ENCODE measurements around the gene PCDHGB4.
"Not testable (repeated sequence)": the region's sequence is repeated elsewhere in the genome, so short reads cannot be mapped to it uniquely, and the experiment has no call there.

Gene PCDHGB4

GRCh38 chr5:141407790-141408505 is 20.4 kb downstream of the PCDHGB4 start, which contains the start of gene PCDHGB6:
Gene PCDHGB6 (plus strand): TSS chr5:141408021. CDS start chr5:141408203, 182 bp downstream.
- Histone ChIP-seq H3K27ac (ENCODE audit: low read depth, low read length, severe bottlenecking) (peak within 1 kb of the TSS; percentile 72), H3K9me3 (ENCODE audit: control insufficient read depth, low read length) (peaks cover 25% of the 10 kb centered on the region), H3K4me3 (ENCODE audit: extremely low read depth, insufficient read depth, low read length, poor library complexity, severe bottlenecking) (peak within 1 kb of the TSS; percentile 47), H3K36me3 (ENCODE audit: control insufficient read depth, insufficient read depth, low read length) (peaks cover 13% of the 10 kb centered on the region)
- 27 to 37% methylated on average over 32 to 34 of the region's 51 CpGs for WGBS, 2 experiments (ENCODE audit: insufficient coverage in 2 of 2)
- H3K4me1 ChIP-seq (ENCODE audit: control insufficient read depth, insufficient read depth, low read length, poor library complexity, severe bottlenecking) = not testable (repeated sequence)

GRCh38 chr5:141409598-141410306 is 22.3 kb downstream of the PCDHGB4 start:
- H3K4me1 ChIP-seq (ENCODE audit: control insufficient read depth, insufficient read depth, low read length, poor library complexity, severe bottlenecking) = no peaks in the 10 kb centered on the region
- 96 to 98% methylated on average over 61 to 64 of the region's 64 CpGs for WGBS, 2 experiments (ENCODE audit: insufficient coverage in 2 of 2)
- H3K27ac ChIP-seq (ENCODE audit: low read depth, low read length, severe bottlenecking) = no peak overlapping the region
- no peak overlapping the region for H3K4me3 ChIP-seq (ENCODE audit: extremely low read depth, insufficient read depth, low read length, poor library complexity, severe bottlenecking)
- H3K9me3 ChIP-seq (ENCODE audit: control insufficient read depth, low read length) = peaks cover 37% of the 10 kb centered on the region
- H3K36me3 ChIP-seq (ENCODE audit: control insufficient read depth, insufficient read depth, low read length) = peaks cover 31% of the 10 kb centered on the region

DNA sequence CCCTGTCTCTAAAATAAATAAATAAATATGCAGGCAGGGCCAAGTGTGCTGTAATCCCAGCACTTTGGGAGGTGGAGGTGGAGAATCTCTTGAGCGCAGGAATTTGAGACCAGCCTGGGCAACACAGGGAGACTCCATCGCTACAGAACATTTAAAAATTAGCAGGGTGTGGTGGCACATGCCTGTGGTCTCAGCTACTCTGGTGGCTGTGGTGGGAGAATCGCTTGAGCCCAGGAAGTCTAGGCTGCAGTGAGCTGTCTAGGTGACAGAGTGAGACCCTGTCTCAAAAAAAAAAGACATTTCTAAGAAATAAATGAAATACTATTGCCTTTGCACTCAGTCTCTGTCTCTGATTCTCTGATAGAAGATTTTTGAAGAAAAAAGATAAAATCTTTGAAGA is 24.1 kb downstream of the PCDHGB4 start:
- H3K4me3 ChIP-seq (ENCODE audit: extremely low read depth, insufficient read depth, low read length, poor library complexity, severe bottlenecking) = peak overlapping the region; percentile 20
- H3K9me3 ChIP-seq (ENCODE audit: control insufficient read depth, low read length) = peaks cover 41% of the 10 kb centered on the region
- no peak overlapping the region for H3K27ac ChIP-seq (ENCODE audit: low read depth, low read length, severe bottlenecking)
- peaks cover 36% of the 10 kb centered on the region for H3K36me3 ChIP-seq (ENCODE audit: control insufficient read depth, insufficient read depth, low read length)
- H3K4me1 ChIP-seq (ENCODE audit: control insufficient read depth, insufficient read depth, low read length, poor library complexity, severe bottlenecking) = no peaks in the 10 kb centered on the region
- WGBS, 2 experiments (ENCODE audit: insufficient coverage in 2 of 2) = 93 to 95% methylated on average over 2 of the region's 3 CpGs

DNA sequence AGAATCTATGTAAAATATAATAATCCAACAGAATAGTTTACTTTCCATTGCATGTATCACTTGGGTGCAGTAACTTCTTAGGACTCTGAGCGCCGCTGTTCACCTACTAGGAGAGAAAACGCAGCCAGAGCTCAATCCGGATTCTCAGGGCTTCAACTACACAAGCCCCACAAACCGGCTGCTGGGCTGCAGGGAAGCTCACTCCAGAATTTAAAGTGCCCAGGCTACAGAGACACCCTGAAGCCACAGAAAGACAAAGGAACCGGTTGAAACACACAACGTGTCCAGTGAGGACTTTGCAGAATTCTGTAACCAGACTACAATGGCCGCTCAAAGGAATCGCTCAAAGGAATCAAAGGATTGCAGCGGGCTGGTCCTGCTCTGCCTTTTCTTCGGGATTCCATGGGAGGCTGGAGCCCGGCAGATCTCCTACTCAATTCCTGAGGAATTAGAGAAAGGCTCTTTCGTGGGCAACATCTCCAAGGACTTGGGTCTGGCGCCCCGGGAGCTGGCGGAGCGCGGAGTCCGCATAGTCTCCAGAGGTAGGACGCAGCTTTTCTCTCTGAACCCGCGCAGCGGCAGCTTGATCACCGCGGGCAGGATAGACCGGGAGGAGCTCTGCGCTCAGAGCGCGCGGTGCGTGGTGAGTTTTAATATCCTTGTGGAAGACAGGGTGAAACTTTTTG is 25.5 kb downstream of the PCDHGB4 start, which contains the start of gene PCDHGA10:
PCDHGA10 (plus strand) TSS at position 134 of the 686 bp plus-strand sequence; CDS start at position 323, 189 bp downstream.
- no peaks in the 10 kb centered on the region for H3K4me1 ChIP-seq (ENCODE audit: control insufficient read depth, insufficient read depth, low read length, poor library complexity, severe bottlenecking)
- H3K4me3 ChIP-seq (ENCODE audit: extremely low read depth, insufficient read depth, low read length, poor library complexity, severe bottlenecking) = peak within 1 kb of the TSS; percentile 47
- H3K36me3 ChIP-seq (ENCODE audit: control insufficient read depth, insufficient read depth, low read length) = peaks cover 43% of the 10 kb centered on the region
- peaks cover 48% of the 10 kb centered on the region for H3K9me3 ChIP-seq (ENCODE audit: control insufficient read depth, low read length)
- peak within 1 kb of the TSS; percentile 67 for H3K27ac ChIP-seq (ENCODE audit: low read depth, low read length, severe bottlenecking)
- WGBS, 2 experiments (ENCODE audit: insufficient coverage in 2 of 2) = 30 to 50% methylated on average over 14 to 25 of the region's 31 CpGs

- Histone ChIP-seq H3K27ac (ENCODE audit: low read depth, low read length, severe bottlenecking) (no peak overlapping the region), H3K4me3 (ENCODE audit: extremely low read depth, insufficient read depth, low read length, poor library complexity, severe bottlenecking) (peak overlapping the region; percentile 47), H3K9me3 (ENCODE audit: control insufficient read depth, low read length) (peaks cover 53% of the 10 kb centered on the region), H3K36me3 (ENCODE audit: control insufficient read depth, insufficient read depth, low read length) (peaks cover 47% of the 10 kb centered on the region), H3K4me1 (ENCODE audit: control insufficient read depth, insufficient read depth, low read length, poor library complexity, severe bottlenecking) (no peaks in the 10 kb centered on the region)
- WGBS, 2 experiments (ENCODE audit: insufficient coverage in 2 of 2) = 81 to 85% methylated on average over 21 to 22 of the region's 25 CpGs
Observed at GRCh38 chr5:141413540-141414069, 26.1 kb downstream of the PCDHGB4 start.

- Histone ChIP-seq H3K36me3 (ENCODE audit: control insufficient read depth, insufficient read depth, low read length) (peaks cover 55% of the 10 kb centered on the region), H3K9me3 (ENCODE audit: control insufficient read depth, low read length) (peaks cover 53% of the 10 kb centered on the region)
- not testable (repeated sequence) for H3K4me1 ChIP-seq (ENCODE audit: control insufficient read depth, insufficient read depth, low read length, poor library complexity, severe bottlenecking); H3K27ac ChIP-seq (ENCODE audit: low read depth, low read length, severe bottlenecking); H3K4me3 ChIP-seq (ENCODE audit: extremely low read depth, insufficient read depth, low read length, poor library complexity, severe bottlenecking)
- 94 to 97% methylated on average over 34 to 42 of the region's 46 CpGs for WGBS, 2 experiments (ENCODE audit: insufficient coverage in 2 of 2)
Observed at GRCh38 chr5:141414548-141415274, 27.2 kb downstream of the PCDHGB4 start.

- peaks cover 55% of the 10 kb centered on the region for H3K36me3 ChIP-seq (ENCODE audit: control insufficient read depth, insufficient read depth, low read length)
- H3K4me3 ChIP-seq (ENCODE audit: extremely low read depth, insufficient read depth, low read length, poor library complexity, severe bottlenecking) = not testable (repeated sequence)
- WGBS, 2 experiments (ENCODE audit: insufficient coverage in 2 of 2) = 94 to 95% methylated on average over 18 to 23 of the region's 24 CpGs
Observed at GRCh38 chr5:141415275-141415618, 27.7 kb downstream of the PCDHGB4 start.

GRCh38 chr5:141417494-141418172 is 30.1 kb downstream of the PCDHGB4 start, which contains the start of gene PCDHGB7:
Gene PCDHGB7 (plus strand): TSS chr5:141417677. CDS start chr5:141417860, 183 bp downstream.
- H3K4me1 ChIP-seq (ENCODE audit: control insufficient read depth, insufficient read depth, low read length, poor library complexity, severe bottlenecking); H3K27ac ChIP-seq (ENCODE audit: low read depth, low read length, severe bottlenecking): not testable (repeated sequence)
- Histone ChIP-seq H3K4me3 (ENCODE audit: extremely low read depth, insufficient read depth, low read length, poor library complexity, severe bottlenecking) (peak within 1 kb of the TSS; percentile 28), H3K36me3 (ENCODE audit: control insufficient read depth, insufficient read depth, low read length) (peaks cover 76% of the 10 kb centered on the region), H3K9me3 (ENCODE audit: control insufficient read depth, low read length) (peaks cover 72% of the 10 kb centered on the region)
- WGBS, 2 experiments (ENCODE audit: insufficient coverage in 2 of 2) = 71% methylated on average over 29 to 35 of the region's 47 CpGs

More at GRCh38 chr5:141415275-141415618, 27.7 kb downstream of the PCDHGB4 start:
- H3K4me1 ChIP-seq (ENCODE audit: control insufficient read depth, insufficient read depth, low read length, poor library complexity, severe bottlenecking); H3K27ac ChIP-seq (ENCODE audit: low read depth, low read length, severe bottlenecking): not testable (repeated sequence)
- peaks cover 52% of the 10 kb centered on the region for H3K9me3 ChIP-seq (ENCODE audit: control insufficient read depth, low read length)

DNA sequence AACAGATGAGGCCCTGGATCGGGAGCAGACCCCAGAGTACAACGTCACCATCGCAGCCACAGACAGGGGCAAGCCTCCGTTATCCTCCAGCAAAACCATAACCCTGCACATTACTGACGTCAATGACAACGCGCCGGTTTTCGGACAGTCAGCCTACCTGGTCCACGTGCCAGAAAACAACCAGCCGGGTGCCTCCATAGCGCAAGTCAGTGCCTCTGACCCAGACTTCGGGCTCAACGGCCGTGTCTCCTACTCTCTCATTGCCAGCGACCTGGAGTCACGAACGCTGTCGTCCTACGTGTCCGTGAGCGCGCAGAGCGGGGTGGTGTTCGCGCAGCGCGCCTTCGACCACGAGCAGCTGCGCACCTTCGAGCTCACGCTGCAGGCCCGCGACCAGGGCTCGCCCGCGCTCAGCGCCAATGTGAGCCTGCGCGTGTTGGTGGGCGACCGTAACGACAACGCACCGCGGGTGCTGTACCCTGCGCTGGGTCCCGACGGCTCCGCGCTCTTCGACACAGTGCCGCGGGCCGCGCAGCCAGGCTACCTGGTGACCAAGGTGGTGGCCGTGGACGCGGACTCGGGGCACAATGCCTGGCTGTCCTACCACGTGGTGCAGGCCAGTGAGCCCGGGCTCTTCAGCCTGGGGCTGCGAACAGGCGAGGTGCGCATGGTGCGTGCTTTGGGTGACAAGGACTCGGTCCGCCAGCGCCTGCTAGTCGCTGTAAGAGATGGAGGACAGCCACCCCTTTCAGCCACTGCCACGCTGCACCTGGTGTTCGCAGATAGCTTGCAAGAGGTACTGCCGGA is 31.8 kb downstream of the PCDHGB4 start:
- Histone ChIP-seq H3K9me3 (ENCODE audit: control insufficient read depth, low read length) (peaks cover 69% of the 10 kb centered on the region), H3K36me3 (ENCODE audit: control insufficient read depth, insufficient read depth, low read length) (peaks cover 70% of the 10 kb centered on the region), H3K4me3 (ENCODE audit: extremely low read depth, insufficient read depth, low read length, poor library complexity, severe bottlenecking) (no peak overlapping the region), H3K4me1 (ENCODE audit: control insufficient read depth, insufficient read depth, low read length, poor library complexity, severe bottlenecking) (no peaks in the 10 kb centered on the region), H3K27ac (ENCODE audit: low read depth, low read length, severe bottlenecking) (no peak overlapping the region)
- 96 to 97% methylated on average over 74 of the region's 74 CpGs for WGBS, 2 experiments (ENCODE audit: insufficient coverage in 2 of 2)

Measured in mesodermal cell (in vitro differentiated cells).